ENCODE measurements around the gene RBFA.

- TF ChIP-seq CTCF (IDR thresholded peaks at IDR 0.05; ENCODE audit: extremely low read depth in 1 of 2, insufficient read depth in 1 of 2, low read depth in 1 of 2, low read length in 2 of 2) (no peak), POLR2AphosphoS5 (IDR thresholded peaks at IDR 0.05; ENCODE audit: insufficient read depth, low read depth, low read length) (no peak), GATA2 (IDR thresholded peaks at IDR 0.05; ENCODE audit: insufficient read depth, insufficient read length, low read depth, low read length) (no peak), POLR2A (IDR thresholded peaks at IDR 0.05; ENCODE audit: low read depth, low read length) (no peak), EZH2 (IDR thresholded peaks at IDR 0.05; ENCODE audit: borderline replicate concordance, low read depth, low read length, severe bottlenecking) (no peak), JUN (IDR thresholded peaks at IDR 0.05; ENCODE audit: borderline replicate concordance, insufficient read depth, insufficient read length, low read depth) (no peak), FOS (IDR thresholded peaks at IDR 0.05; ENCODE audit: borderline replicate concordance, insufficient read depth, low read length) (no peak)
- TF ChIP-seq, protein P1, sequence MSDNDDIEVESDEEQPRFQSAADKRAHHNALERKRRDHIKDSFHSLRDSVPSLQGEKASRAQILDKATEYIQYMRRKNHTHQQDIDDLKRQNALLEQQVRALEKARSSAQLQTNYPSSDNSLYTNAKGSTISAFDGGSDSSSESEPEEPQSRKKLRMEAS (IDR thresholded peaks at IDR 0.05; ENCODE audit: insufficient read depth, insufficient read length), result no peak
Observed at GRCh38 chr18:80046011-80046410, 11.8 kb downstream of the RBFA start.
